Measurements from ENCODE around the gene EIF4H.
"Not testable (repeated sequence)": the region's sequence is repeated elsewhere in the genome, so short reads cannot be mapped to it uniquely, and the experiment has no call there.

EIF4H gene

GRCh38 chr7:74173866-74174605 lies at the start of gene EIF4H:
Gene EIF4H (plus strand): TSS chr7:74174356. CDS start chr7:74174384, 28 bp downstream.
- peak; percentile 89 to 90 for DNase-seq (ENCODE audit: low read depth in 2 of 2)

DNA sequence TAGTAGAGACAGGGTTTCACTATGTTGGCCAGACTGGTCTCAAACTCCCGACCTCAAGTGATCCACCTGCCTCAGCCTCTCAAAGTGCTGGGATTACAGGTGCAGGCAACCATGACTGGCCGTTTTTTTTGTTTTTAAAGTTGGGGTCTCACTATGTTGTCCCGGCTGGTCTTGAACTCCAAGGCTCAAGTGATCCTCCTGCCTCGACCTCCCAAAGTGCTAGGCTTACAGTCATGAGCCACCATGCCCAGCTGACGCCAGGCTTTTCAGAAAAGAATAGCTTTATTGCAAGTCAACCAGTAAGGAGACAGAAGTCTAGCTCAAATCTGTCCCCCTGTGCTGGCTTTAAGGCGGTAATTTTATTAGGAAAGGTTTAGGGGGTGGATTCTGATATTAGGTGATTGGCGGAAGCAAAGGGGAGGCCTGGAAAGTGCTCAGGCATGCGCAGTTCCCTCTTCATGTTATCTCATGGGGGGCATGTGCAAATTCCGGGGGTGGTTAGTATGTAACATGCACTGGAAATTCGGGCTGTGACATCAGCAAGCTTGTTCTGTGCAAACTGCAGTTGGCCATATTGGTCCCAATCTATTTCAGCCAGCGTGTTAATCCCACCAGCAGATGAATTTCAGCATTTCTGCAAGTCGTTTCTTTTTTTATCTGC lies 47.8 kb upstream of the EIF4H start:
- no peak for DNase-seq (ENCODE audit: low read depth in 2 of 2)

- no peak for DNase-seq (ENCODE audit: low read depth in 2 of 2)
Measured at GRCh38 chr7:74129887-74130286, 44.3 kb upstream of the EIF4H start.

DNA sequence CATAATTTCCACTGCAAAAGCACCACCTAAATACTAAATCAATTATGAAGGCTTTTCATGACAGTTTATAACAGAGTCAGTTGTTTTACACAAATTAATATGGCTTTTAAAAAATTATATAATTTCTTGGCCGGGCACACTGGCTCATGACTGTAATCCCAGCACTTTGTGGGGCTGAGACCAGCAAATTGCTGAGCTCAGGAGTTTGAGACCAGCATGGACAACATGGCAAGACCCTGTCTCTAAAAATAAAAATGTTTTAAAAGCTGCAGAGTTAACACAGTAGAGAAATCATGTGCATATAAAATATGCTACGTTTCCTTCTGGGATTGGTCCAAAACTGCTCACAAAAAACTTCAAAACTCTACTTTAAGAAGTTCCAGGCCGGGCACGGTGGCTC lies 43.6 kb upstream of the EIF4H start:
- DNase-seq (ENCODE audit: low read depth in 2 of 2): no peak

- no peak for DNase-seq (ENCODE audit: low read depth in 2 of 2)
Measured at GRCh38 chr7:74134117-74134620, 40.0 kb upstream of the EIF4H start.

- no peak for DNase-seq (ENCODE audit: low read depth in 2 of 2)
Measured at GRCh38 chr7:74138334-74138867, 35.8 kb upstream of the EIF4H start.

DNA sequence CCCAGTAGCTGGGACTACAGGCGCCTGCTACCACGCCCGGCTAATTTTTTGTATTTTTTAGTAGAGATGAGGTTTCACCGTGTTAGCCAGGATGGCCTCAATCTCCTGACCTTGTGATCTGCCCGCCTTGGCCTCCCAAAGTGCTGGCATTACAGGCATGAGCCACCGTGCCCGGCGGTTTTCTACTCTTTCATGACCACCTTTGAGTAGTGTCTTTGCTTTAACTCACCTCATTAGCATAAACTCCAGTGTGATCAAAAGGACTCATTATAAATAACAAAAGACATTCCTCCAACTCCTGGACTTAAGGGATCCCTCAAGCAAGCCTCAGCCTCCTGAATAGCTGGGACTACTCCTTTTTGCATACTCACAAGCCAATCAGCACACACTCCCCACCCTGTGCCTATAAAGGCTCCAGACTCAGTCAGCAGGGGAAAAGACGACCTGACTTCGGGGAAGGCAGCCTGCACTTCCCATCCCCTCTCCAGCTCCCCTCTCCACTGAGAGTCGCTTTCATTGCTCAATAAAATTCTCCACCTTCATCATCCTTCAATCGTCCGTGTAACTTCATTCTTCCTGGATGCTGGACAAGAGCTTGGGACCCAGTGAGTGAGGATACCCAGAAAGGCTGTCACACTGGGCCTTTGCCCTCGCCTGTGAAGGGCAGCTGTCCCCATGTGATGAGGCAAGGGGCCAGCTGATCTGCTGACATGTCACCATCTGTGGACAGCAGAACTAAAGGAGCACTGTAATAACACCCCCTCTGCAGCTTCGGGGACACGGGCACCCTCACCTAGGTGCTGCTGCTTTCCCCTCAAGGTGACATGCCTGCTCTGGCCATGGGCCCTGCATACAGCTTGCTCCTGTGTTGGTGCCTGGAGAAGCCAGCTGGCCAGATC lies 35.0 kb upstream of the EIF4H start:
- DNase-seq (ENCODE audit: low read depth in 2 of 2): no peak

- DNase-seq (ENCODE audit: low read depth in 2 of 2): no peak
Measured at GRCh38 chr7:74141705-74142104, 32.5 kb upstream of the EIF4H start.

DNA sequence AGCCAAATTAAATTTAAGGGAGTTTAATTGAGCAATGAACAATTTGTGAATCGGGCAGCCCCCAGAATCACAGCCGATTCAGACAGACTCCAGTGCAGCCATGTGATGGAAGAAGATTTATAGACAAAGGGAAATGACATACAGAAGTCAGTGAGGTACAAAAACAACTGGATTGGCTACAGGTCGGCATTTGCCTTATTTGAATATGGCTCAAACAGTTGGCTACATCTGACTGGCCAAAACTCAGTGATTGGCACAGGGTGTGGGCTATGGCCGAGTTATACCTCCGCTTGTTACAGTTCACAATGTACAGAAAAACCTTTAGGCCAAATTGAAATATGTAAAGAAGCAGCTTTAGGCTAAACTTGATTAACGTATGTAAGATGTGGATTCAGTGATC lies 30.8 kb upstream of the EIF4H start:
- no peak for DNase-seq (ENCODE audit: low read depth in 2 of 2)

GRCh38 chr7:74148491-74148890 lies 25.7 kb upstream of the EIF4H start:
- no peak for DNase-seq (ENCODE audit: low read depth in 2 of 2)

DNA sequence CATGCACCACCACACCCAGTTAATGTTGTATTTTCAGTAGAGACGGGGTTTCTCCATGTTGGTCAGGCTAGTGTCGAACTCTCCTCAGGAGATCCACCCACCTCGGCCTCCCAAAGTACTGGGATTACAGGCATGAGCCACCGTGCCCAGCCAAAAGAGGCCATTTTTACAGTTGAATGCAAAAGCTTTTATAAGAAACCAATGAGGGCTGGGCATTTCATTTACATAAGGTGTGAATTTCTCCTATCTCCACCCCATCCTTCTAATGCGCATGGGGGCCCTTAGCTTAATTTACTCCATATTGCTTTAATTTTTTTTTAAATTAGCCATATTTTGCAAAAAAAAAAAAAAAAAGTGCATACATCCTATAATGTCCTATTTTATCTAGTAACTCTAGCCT lies 25.1 kb upstream of the EIF4H start:
- no peak for DNase-seq (ENCODE audit: low read depth in 2 of 2)

DNA sequence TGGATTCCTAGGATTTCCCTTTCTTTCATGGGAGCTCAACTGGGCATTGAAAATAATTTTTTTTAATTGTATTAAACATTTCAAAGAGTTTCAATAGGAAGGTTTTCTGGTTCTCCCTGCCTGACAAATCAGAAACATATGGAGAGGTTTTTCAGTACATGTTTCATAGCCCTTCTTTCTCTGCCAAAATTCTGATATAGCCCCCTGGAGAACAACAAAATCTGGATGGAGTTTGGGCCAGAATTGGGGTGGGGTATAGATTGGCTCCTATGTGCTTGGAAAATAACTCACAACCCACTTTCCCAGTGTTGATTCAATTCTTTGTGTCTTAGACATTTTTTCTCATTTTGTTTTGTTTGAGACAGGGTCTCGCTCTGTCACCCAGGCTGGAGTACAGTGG lies 24.6 kb upstream of the EIF4H start:
- no peak for DNase-seq (ENCODE audit: low read depth in 2 of 2)

DNA sequence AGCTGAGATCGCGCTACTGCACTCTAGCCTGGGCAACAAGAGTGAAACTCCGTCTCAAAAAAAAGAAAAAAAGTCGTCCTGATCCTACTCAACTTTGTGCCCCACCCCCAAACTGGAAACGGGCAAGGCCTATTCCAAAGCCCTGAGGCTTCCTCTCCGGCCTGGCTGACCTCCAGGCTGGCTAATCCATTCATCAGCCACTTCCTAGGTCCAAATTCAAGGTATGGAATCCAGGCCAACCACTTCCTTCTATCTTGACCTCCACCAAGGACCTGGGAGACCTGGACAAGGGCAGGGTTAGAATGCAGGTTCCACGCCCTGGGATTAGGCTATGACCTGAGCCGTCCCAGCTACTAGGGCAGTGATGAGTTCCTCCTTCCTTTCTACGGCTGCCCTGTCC lies 20.4 kb upstream of the EIF4H start:
- DNase-seq (ENCODE audit: low read depth in 2 of 2): no peak

GRCh38 chr7:74155810-74156395 lies 18.3 kb upstream of the EIF4H start:
- no peak for DNase-seq (ENCODE audit: low read depth in 2 of 2)

- DNase-seq (ENCODE audit: low read depth in 2 of 2): no peak
Measured at GRCh38 chr7:74157605-74158004, 16.6 kb upstream of the EIF4H start.

DNA sequence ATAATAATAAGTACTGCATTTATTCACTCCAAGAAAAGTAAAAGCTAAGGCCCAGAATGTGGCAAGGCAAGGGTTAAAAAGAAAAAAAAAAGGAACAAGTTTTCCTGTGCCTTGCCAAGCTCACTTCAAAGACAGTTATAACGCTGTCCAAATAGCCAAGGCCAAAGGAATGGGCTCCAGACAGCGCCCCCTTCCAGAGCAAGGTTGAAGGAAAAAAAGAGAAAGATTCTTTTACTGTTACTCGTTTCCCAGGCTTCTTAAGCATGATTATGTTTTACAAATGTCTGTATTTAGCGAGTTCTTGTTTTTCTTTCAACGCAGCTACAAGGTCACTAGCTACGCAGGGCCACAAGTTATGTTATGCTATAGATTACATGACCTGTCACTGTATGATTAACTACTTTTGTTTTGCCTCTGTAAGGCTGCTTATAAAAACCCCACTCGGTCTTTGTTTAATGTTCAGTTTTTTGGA lies 9.1 kb upstream of the EIF4H start:
- no peak for DNase-seq (ENCODE audit: low read depth in 2 of 2)

- no peak for DNase-seq (ENCODE audit: low read depth in 2 of 2)
Measured at GRCh38 chr7:74165867-74166593, 8.1 kb upstream of the EIF4H start.

DNA sequence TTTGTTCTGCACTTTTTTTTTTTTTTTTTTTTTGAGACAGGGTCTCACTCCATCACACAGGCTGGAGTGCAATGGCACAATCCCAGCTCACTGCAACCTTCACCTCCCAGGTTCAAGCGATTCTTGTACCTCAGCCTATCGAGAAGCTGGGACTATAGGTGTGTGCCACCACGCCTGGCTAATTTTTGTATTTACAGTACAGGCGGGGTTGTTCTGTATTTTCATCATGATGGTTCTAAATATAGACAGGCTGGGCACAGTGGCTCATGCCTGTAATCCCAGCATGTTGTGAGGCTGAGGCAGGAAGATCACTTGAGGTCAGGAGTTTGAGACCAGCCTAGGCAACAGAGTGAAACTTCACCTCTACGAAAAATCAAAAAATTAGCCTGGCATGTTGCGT lies 6.8 kb upstream of the EIF4H start:
- DNase-seq (ENCODE audit: low read depth in 2 of 2): not testable (repeated sequence)

- no peak for DNase-seq (ENCODE audit: low read depth in 2 of 2)
Measured at GRCh38 chr7:74173074-74173473, 1.1 kb upstream of the EIF4H start.

DNA sequence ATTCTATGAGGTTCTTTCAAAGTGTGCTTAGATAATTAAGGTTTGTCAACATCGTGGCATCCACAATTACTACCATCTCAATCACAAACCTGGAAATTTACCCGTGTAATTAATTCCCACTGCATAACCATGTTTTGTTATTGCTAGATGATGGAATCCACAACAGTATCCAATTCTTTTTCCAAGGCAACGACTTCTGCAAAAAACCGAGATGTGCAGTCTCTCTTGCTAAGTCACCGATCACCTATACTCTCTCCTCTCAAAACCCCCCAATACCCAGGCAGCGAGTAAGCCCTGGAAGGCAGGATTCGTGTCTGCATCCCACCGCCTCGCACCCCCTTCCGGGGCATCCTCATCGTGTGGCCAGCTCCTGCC lies 678 bp upstream of the EIF4H start:
- DNase-seq (ENCODE audit: low read depth in 2 of 2): no peak

- peak; percentile 6 to 10 for DNase-seq (ENCODE audit: low read depth in 2 of 2)
Measured at GRCh38 chr7:74174606-74175082, 488 bp downstream of the EIF4H start.

All from stimulated activated CD8-positive, alpha-beta memory T cell treated with anti-CD3 and anti-CD28 coated beads, Interleukin-15, amount 100 ng/mL, for 48 hours (primary cell).